RWPE1 (cell line): Measurements from ENCODE around the gene SERPINA6.

ENCODE experiments used
- CTCF ChIA-PET: fragments of 350-600 bp; sonication (Branson Sonifier 250); formaldehyde crosslinking; extraction: SDS; loops from one replicate; lab custom pipeline; 2021; lab: Yijun Ruan, JAX
- POLR2A ChIA-PET: fragments of 400-600 bp; formaldehyde crosslinking; extraction: SDS; loops from one replicate; lab custom pipeline; 2020; ENCODE audit warnings: antibody characterized with exemption; ENCODE audit not compliant: low non-redundant PET; lab: Yijun Ruan, JAX
- DNase-seq: peaks from one replicate; pipeline ENCODE4 v3.0.0; 2012; ENCODE audit warnings: low spot score
- H3K27ac ChIP-seq: fragments of 450-650 bp; 2 replicates; pipeline ENCODE4 v1.5.1; 2017
- TF ChIP-seq, protein P1 (sequence below): fragments of 450-650 bp; conservative IDR thresholded peaks from 2 replicates; pipeline ENCODE4 v1.5.1; 2017; ENCODE audit warnings: low read depth, mild to moderate bottlenecking

Gene SERPINA6

DNA sequence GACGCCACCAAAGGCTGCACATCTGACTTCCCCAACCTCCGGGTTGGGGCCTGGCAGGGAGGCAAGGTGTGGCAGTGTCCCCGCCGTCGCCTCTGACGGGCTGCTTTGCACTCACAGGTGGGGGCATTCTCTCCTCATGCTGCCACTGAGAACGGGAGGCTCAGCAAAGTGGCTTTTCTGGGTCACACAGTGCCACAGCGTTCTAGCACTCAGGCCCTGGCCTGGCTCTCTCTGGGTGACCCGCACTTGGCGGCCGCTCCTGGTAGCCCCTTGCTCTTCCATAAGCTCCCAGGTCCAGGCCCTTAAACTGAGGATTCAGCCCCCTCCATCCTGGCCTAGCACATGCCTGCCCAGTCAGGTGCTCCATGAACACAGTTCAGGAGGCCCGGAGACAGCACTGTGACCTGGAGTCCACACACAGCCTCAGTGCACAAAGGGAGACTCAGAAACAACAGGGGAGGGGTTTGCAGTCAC lies 40.1 kb upstream of the SERPINA6 start:
- no peak for DNase-seq
- TF ChIP-seq, protein P1, sequence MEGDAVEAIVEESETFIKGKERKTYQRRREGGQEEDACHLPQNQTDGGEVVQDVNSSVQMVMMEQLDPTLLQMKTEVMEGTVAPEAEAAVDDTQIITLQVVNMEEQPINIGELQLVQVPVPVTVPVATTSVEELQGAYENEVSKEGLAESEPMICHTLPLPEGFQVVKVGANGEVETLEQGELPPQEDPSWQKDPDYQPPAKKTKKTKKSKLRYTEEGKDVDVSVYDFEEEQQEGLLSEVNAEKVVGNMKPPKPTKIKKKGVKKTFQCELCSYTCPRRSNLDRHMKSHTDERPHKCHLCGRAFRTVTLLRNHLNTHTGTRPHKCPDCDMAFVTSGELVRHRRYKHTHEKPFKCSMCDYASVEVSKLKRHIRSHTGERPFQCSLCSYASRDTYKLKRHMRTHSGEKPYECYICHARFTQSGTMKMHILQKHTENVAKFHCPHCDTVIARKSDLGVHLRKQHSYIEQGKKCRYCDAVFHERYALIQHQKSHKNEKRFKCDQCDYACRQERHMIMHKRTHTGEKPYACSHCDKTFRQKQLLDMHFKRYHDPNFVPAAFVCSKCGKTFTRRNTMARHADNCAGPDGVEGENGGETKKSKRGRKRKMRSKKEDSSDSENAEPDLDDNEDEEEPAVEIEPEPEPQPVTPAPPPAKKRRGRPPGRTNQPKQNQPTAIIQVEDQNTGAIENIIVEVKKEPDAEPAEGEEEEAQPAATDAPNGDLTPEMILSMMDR, result no peak
- ChIA-PET CTCF (no interaction called here), POLR2A (no interaction called here)
- no peak overlapping the region for H3K27ac ChIP-seq

DNA sequence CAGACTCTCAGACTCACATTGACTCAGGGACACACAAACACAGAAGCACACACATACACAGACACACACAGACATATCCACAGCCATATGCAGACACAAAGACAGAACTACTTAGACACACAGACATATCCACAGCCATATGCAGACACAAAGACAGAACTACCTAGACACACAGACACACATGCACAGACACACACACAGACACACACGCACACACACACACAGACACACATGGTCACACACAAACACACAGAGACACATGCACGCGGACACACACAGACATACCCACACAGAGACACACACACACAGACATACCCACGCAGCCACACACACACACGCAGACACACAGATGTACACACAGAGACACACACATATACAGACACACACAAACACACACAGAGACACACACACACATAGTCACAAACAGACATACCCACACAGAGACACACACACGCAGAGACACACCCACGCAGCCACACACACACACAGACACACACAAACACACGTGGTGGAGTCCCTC lies 39.5 kb upstream of the SERPINA6 start:
- ChIA-PET POLR2A (no interaction called here), CTCF (no interaction called here)
- TF ChIP-seq, protein P1, result no peak
- no peak for DNase-seq
- no peak overlapping the region for H3K27ac ChIP-seq

DNA sequence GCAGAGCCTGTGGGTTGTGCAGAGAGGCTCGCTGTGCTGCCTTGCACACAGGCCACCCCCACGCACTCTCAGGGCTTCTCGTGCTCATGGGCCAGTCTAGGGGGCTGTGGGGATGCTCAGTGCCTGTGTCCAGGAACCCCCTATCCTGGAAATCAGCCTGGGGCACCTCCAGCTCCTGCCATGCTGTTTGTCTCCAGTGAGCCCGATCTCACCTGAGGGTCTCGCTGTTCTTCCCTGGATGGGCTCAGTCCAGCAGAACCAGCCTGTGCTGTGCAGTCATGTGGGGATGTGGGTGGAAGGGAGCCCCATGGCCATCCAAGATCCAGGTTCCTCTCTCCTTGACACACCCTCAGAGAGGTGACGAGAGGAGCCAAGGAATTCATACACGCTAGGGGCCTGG lies 38.5 kb upstream of the SERPINA6 start:
- no peak overlapping the region for H3K27ac ChIP-seq
- DNase-seq, result no peak
- TF ChIP-seq, protein P1, result no peak
- POLR2A ChIA-PET, result no interaction called here
- CTCF ChIA-PET, result no interaction called here

DNA sequence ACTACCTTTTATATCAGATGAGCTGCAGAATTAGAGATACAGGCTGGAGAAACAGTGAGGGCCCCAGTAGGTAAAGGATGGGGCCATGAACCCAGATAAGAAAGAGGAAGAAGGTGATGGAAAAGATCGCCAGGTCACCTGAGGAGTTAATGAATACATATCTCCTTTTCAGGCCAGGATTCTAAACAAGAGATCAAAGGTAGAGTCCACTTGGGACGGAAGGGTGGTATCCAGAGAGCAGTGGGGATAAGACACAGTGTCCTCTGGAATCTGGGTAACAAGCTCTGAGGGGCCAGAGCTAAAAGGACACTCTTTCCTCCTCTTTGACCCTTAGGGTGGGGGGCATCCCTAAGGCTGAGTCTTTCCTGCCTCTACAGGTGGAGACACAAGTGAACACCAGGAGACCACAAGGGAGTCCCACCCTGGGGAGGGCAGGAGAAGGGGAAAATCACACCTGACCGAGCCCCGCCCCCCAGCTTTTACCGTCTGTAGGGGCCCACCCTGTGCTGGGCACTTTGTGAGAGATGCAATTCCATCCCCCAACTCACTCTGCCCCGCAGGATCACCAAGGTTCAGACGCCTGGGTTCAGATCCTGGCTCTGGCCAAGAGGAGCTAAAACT lies 37.9 kb upstream of the SERPINA6 start:
- CTCF ChIA-PET, result interaction anchor here (0.6 kb wide), 1 partner anchor 18 kb away, joined by 3 read pairs; no protein-coding TSS in a partner anchor

DNA sequence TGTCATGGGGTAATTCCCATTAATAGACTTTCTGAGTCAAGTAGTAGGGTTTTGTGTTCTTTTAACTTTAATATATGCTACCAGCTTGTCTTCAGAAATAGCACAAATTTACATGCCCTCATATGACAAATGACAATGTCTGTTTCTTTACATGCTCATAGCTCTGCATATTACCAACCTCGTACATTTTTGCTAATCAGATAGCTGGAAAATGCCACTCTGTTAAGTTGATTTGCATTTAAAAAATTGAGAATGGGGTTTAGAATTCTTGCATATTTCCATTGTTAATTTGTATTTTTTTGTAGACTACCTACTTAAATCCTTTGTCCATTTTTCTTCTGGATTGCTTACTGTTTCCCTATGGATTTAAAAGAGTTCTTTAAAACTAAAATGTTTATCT lies 34.0 kb upstream of the SERPINA6 start:
- ChIA-PET POLR2A (no interaction called here), CTCF (no interaction called here)
- no peak for DNase-seq
- no peak overlapping the region for H3K27ac ChIP-seq
- TF ChIP-seq, protein P1, result no peak

More for the DNA sequence above, 37.9 kb upstream of the SERPINA6 start:
- POLR2A ChIA-PET, result no interaction called here
- DNase-seq, result no peak
- no peak overlapping the region for H3K27ac ChIP-seq
- TF ChIP-seq, protein P1, result no peak

DNA sequence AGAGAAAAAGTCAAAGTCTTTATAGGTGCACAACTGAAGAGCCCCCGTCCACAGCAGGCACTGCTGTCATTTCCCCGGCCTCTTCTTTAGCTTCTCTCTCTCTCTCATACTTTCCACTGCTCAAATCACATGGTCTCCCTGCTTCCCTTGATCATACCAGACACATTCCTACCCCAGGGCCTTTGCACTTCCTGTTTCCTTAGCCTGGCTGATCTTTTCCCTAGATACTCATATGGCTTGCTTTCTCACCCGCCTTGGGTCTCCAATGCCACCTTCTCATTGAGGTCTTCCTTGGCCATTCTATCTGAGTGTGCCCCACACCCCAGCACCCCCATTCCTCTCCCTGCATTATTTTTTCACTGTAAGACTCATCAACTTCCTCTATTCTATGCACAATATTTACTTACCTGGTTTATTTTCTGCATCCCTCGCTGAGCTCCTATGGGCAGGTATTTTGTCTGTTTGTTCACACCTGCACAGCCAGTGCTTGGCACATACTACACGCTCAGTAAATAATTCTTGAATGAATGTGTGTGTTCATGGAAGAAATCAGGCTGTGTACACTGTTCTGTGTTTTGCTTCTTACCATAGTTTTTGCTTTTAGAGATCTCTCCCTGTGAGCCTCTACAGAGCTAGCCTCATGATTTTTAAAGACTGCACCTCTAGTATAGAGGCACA lies 33.4 kb upstream of the SERPINA6 start:
- POLR2A ChIA-PET, result no interaction called here

More for the DNA sequence above, 33.4 kb upstream of the SERPINA6 start:
- no peak overlapping the region for H3K27ac ChIP-seq
- no peak for DNase-seq
- CTCF ChIA-PET, result no interaction called here
- TF ChIP-seq, protein P1, result no peak
